ENCODE data around the gene LILRB5. TPM values are rescaled to one million over a fixed set of nuclear protein-coding genes. Genes with fewer than 3 reads are reported as not detected.
"Not testable (repeated sequence)": the region's sequence is repeated elsewhere in the genome, so short reads cannot be mapped to it uniquely, and the experiment has no call there.

Gene LILRB5
- total and polyA plus RNA-seq, 4 donors: 2.2 to 5.8 (median 3.5) TPM

DNA sequence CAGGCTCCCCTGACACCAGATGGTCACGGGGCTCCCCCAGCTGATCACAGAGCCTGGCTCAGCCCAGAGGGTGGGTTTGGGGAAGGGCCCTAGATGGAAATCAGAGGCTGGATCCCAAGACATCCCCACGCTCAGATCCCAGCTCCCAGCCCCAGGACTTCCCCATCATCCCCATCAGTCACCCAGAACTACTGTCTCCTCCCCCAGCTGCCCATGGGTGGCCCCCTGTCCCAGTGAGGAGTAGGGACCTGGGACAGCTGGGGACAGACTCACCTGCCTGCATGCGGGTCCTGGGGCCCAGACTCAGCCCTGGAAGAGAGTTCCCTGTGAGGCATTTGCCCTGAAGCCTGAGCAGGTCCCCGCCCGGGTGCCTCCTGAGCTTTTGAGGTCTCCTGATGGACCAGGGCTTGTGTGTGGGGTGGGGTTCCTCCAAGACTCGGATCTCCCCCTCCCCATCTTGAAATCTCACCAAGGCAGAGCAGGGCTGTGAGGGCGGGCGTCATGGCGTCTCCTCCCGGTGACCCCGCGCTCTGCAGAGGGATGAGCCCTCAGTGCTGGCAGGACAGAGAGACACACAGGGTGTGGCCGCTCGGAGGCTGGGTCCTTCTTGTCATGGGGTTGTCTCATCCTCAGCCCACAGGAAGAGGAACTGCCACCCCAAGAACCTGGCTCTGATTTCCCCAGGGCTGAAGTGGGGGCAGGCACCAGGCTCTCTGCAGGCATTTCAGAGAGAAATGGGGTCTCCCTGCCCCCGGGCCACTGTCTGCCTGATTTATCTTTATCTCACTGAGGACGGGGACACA is 34.4 kb downstream of the LILRB5 start, which contains the start of gene LILRB3:
TSS of gene LILRB3 (minus strand) at position 534 of the 803 bp plus-strand sequence. CDS start at position 503, 31 bp downstream.
- not testable (repeated sequence) for H3K27ac ChIP-seq (ENCODE audit: low read depth in 1 of 2, low read length in 1 of 2); H3K9me3 ChIP-seq (ENCODE audit: control insufficient read depth in 4 of 4, insufficient read depth in 3 of 4, low read length in 3 of 4); DNase-seq; H3K4me1 ChIP-seq (ENCODE audit: control insufficient read depth in 5 of 5, insufficient read depth in 5 of 5, low read length in 5 of 5); H3K36me3 ChIP-seq (ENCODE audit: control insufficient read depth in 4 of 4, insufficient read depth in 4 of 4, low read length in 4 of 4); H3K4me3 ChIP-seq; H3K27me3 ChIP-seq (ENCODE audit: control insufficient read depth in 3 of 3, insufficient read depth in 3 of 3, low read length in 2 of 3); H3K9ac ChIP-seq (ENCODE audit: insufficient read depth in 1 of 2, low read length in 2 of 2)
- ATAC-seq (ENCODE audit: insufficient read depth, low FRiP score): peak; percentile 55
- 57 to 58% methylated on average over 14 to 16 of the region's 16 CpGs for WGBS, 2 donors

- not testable (repeated sequence) for H3K4me1 ChIP-seq (ENCODE audit: control insufficient read depth in 5 of 5, insufficient read depth in 5 of 5, low read length in 5 of 5); DNase-seq; H3K36me3 ChIP-seq (ENCODE audit: control insufficient read depth in 4 of 4, insufficient read depth in 4 of 4, low read length in 4 of 4); H3K9ac ChIP-seq (ENCODE audit: insufficient read depth in 1 of 2, low read length in 2 of 2); H3K9me3 ChIP-seq (ENCODE audit: control insufficient read depth in 4 of 4, insufficient read depth in 3 of 4, low read length in 3 of 4); H3K27ac ChIP-seq (ENCODE audit: low read depth in 1 of 2, low read length in 1 of 2); H3K27me3 ChIP-seq (ENCODE audit: control insufficient read depth in 3 of 3, insufficient read depth in 3 of 3, low read length in 2 of 3); ATAC-seq (ENCODE audit: insufficient read depth, low FRiP score); H3K4me3 ChIP-seq
- 82 to 98% methylated on average over 4 to 7 of the region's 7 CpGs for WGBS, 2 donors
Measured at GRCh38 chr19:54221947-54222346, 35.1 kb downstream of the LILRB5 start.

DNA sequence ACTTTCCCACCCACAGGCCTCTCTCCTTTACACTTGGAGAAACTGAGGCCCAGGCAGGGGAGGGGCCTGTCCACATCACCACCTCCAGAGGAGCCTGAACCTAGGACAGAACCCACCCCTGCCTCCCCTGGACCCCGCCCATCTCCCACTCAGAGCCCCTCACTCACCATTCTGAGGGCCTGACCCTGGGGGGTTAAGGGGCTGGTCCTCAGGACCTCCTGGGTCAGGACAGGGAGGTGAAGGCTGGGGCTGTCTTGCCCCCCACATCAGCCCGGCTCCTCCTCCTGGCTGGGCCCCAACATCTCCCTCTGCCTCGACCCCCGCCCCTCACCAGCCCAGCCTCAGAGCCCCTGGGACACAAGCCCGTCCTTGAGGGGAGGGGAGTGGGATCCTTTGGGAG is 37.4 kb downstream of the LILRB5 start:
- H3K27ac ChIP-seq (ENCODE audit: low read depth in 1 of 2, low read length in 1 of 2); DNase-seq; H3K27me3 ChIP-seq (ENCODE audit: control insufficient read depth in 3 of 3, insufficient read depth in 3 of 3, low read length in 2 of 3); H3K4me3 ChIP-seq; H3K4me1 ChIP-seq (ENCODE audit: control insufficient read depth in 5 of 5, insufficient read depth in 5 of 5, low read length in 5 of 5); H3K9ac ChIP-seq (ENCODE audit: insufficient read depth in 1 of 2, low read length in 2 of 2); H3K36me3 ChIP-seq (ENCODE audit: control insufficient read depth in 4 of 4, insufficient read depth in 4 of 4, low read length in 4 of 4); H3K9me3 ChIP-seq (ENCODE audit: control insufficient read depth in 4 of 4, insufficient read depth in 3 of 4, low read length in 3 of 4); ATAC-seq (ENCODE audit: insufficient read depth, low FRiP score): not testable (repeated sequence)
- WGBS, 2 donors: 86 to 93% methylated on average over 1 to 5 of the region's 5 CpGs

- no peak for DNase-seq
Measured at GRCh38 chr19:54218960-54219661, 38.0 kb downstream of the LILRB5 start.

More at GRCh38 chr19:54218960-54219661, 38.0 kb downstream of the LILRB5 start:
- H3K27me3 ChIP-seq (ENCODE audit: control insufficient read depth in 3 of 3, insufficient read depth in 3 of 3, low read length in 2 of 3): peaks cover 0 to 5% (median 0%) of the 10 kb centered on the region in 3 donors
- H3K9ac ChIP-seq (ENCODE audit: insufficient read depth in 1 of 2, low read length in 2 of 2): no peak overlapping the region
- H3K4me3 ChIP-seq: no peak overlapping the region
- H3K9me3 ChIP-seq (ENCODE audit: control insufficient read depth in 4 of 4, insufficient read depth in 3 of 4, low read length in 3 of 4): no peaks in the 10 kb centered on the region
- peaks cover 0 to 6% (median 0%) of the 10 kb centered on the region in 4 donors for H3K36me3 ChIP-seq (ENCODE audit: control insufficient read depth in 4 of 4, insufficient read depth in 4 of 4, low read length in 4 of 4)
- H3K4me1 ChIP-seq (ENCODE audit: control insufficient read depth in 5 of 5, insufficient read depth in 5 of 5, low read length in 5 of 5): no peaks in the 10 kb centered on the region
- ATAC-seq (ENCODE audit: insufficient read depth, low FRiP score): no peak
- no peak overlapping the region for H3K27ac ChIP-seq (ENCODE audit: low read depth in 1 of 2, low read length in 1 of 2)
- WGBS, 2 donors: 91 to 92% methylated on average over 26 to 27 of the region's 27 CpGs
- TF ChIP-seq CTCF (IDR thresholded peaks at IDR 0.05; ENCODE audit: control extremely low read depth, extremely low read depth): no peak

Data from lung (tissue), 12 donors.